ENCODE measurements around the gene C17orf113.

C17orf113 gene

GRCh38 chr17:42076797-42077559 is 26.6 kb upstream of the C17orf113 start:
- no peak for DNase-seq
- in situ Hi-C loops (cut with HindIII; ENCODE audit: low pct_ligation_motif_present, low pct_unique_long_range_greater_than_20kb, low sequenced_read_pairs): no loop called here

- in situ Hi-C loops (cut with HindIII; ENCODE audit: low pct_ligation_motif_present, low pct_unique_long_range_greater_than_20kb, low sequenced_read_pairs): no loop called here
These were observed 25.4 kb upstream of the C17orf113 start for GRCh38 chr17:42075789-42076188.

GRCh38 chr17:42072323-42073187 is 22.2 kb upstream of the C17orf113 start:
- in situ Hi-C loops (cut with HindIII; ENCODE audit: low pct_ligation_motif_present, low pct_unique_long_range_greater_than_20kb, low sequenced_read_pairs): no loop called here
- DNase-seq: peak; percentile 18

More at GRCh38 chr17:42075789-42076188, 25.4 kb upstream of the C17orf113 start:
- DNase-seq: no peak

- DNase-seq: no peak
- in situ Hi-C loops (cut with HindIII; ENCODE audit: low pct_ligation_motif_present, low pct_unique_long_range_greater_than_20kb, low sequenced_read_pairs): no loop called here
These were observed 21.4 kb upstream of the C17orf113 start for GRCh38 chr17:42071810-42072209.

GRCh38 chr17:42068979-42069378 is 18.6 kb upstream of the C17orf113 start:
- in situ Hi-C loops (cut with HindIII; ENCODE audit: low pct_ligation_motif_present, low pct_unique_long_range_greater_than_20kb, low sequenced_read_pairs): no loop called here
- no peak for DNase-seq

GRCh38 chr17:42067371-42068091 is 17.1 kb upstream of the C17orf113 start:
- in situ Hi-C loops (cut with HindIII; ENCODE audit: low pct_ligation_motif_present, low pct_unique_long_range_greater_than_20kb, low sequenced_read_pairs): no loop called here
- DNase-seq: peak; percentile 56

GRCh38 chr17:42065201-42065600 is 14.8 kb upstream of the C17orf113 start:
- in situ Hi-C loops (cut with HindIII; ENCODE audit: low pct_ligation_motif_present, low pct_unique_long_range_greater_than_20kb, low sequenced_read_pairs): no loop called here
- DNase-seq: no peak

GRCh38 chr17:42062681-42063080 is 12.3 kb upstream of the C17orf113 start:
- in situ Hi-C loops (cut with HindIII; ENCODE audit: low pct_ligation_motif_present, low pct_unique_long_range_greater_than_20kb, low sequenced_read_pairs): no loop called here
- no peak for DNase-seq

- in situ Hi-C loops (cut with HindIII; ENCODE audit: low pct_ligation_motif_present, low pct_unique_long_range_greater_than_20kb, low sequenced_read_pairs): no loop called here
- DNase-seq: no peak
These were observed 11.5 kb upstream of the C17orf113 start for GRCh38 chr17:42061646-42062487.

GRCh38 chr17:42060231-42060630 is 9.8 kb upstream of the C17orf113 start:
- no peak for DNase-seq
- in situ Hi-C loops (cut with HindIII; ENCODE audit: low pct_ligation_motif_present, low pct_unique_long_range_greater_than_20kb, low sequenced_read_pairs): no loop called here

GRCh38 chr17:42059815-42060214 is 9.4 kb upstream of the C17orf113 start:
- in situ Hi-C loops (cut with HindIII; ENCODE audit: low pct_ligation_motif_present, low pct_unique_long_range_greater_than_20kb, low sequenced_read_pairs): no loop called here

GRCh38 chr17:42058063-42058462 is 7.7 kb upstream of the C17orf113 start:
- no peak for DNase-seq
- in situ Hi-C loops (cut with HindIII; ENCODE audit: low pct_ligation_motif_present, low pct_unique_long_range_greater_than_20kb, low sequenced_read_pairs): no loop called here

More at GRCh38 chr17:42059815-42060214, 9.4 kb upstream of the C17orf113 start:
- DNase-seq: no peak

- in situ Hi-C loops (cut with HindIII; ENCODE audit: low pct_ligation_motif_present, low pct_unique_long_range_greater_than_20kb, low sequenced_read_pairs): no loop called here
- no peak for DNase-seq
These were observed 6.2 kb upstream of the C17orf113 start for GRCh38 chr17:42056635-42057034.

GRCh38 chr17:42055496-42055895 is 5.1 kb upstream of the C17orf113 start:
- in situ Hi-C loops (cut with HindIII; ENCODE audit: low pct_ligation_motif_present, low pct_unique_long_range_greater_than_20kb, low sequenced_read_pairs): no loop called here
- DNase-seq: no peak

- in situ Hi-C loops (cut with HindIII; ENCODE audit: low pct_ligation_motif_present, low pct_unique_long_range_greater_than_20kb, low sequenced_read_pairs): no loop called here
- DNase-seq: no peak
These were observed 4.6 kb upstream of the C17orf113 start for GRCh38 chr17:42055027-42055426.

GRCh38 chr17:42053731-42054500 is 3.5 kb upstream of the C17orf113 start:
- in situ Hi-C loops (cut with HindIII; ENCODE audit: low pct_ligation_motif_present, low pct_unique_long_range_greater_than_20kb, low sequenced_read_pairs): no loop called here

GRCh38 chr17:42052346-42052877 is 2.0 kb upstream of the C17orf113 start:
- no peak for DNase-seq
- in situ Hi-C loops (cut with HindIII; ENCODE audit: low pct_ligation_motif_present, low pct_unique_long_range_greater_than_20kb, low sequenced_read_pairs): no loop called here

More at GRCh38 chr17:42053731-42054500, 3.5 kb upstream of the C17orf113 start:
- DNase-seq: no peak

Data from ACHN (cell line).